ENCODE measurements around the gene WDR53. TPM values are rescaled to one million over a fixed set of nuclear protein-coding genes. Genes with fewer than 3 reads are reported as not detected.
A peak's percentile ranks its signal among the peaks of the same experiment; 100 is the strongest.
"Not testable (repeated sequence)": the region's sequence is repeated elsewhere in the genome, so short reads cannot be mapped to it uniquely, and the experiment has no call there.

The WDR53 gene
- total and polyA plus RNA-seq, 9 of the 15 experiments (the other 6 are each of a cell fraction or from before 2014, with no cell fraction given): 13.0 to 34.5 (median 20.9) TPM

GRCh38 chr3:196570332-196570731 lies 2.0 kb upstream of the WDR53 start:
- ATAC-seq; BruUV-seq (replicated peaks); intact Hi-C loops (cut with micrococcal nuclease); CTCF ChIA-PET (ENCODE audit: low intra/inter-chr PET ratio); H3K9me1 ChIP-seq (ENCODE audit: control insufficient read depth, insufficient read depth, low read length); H3K27me3 ChIP-seq (ENCODE audit: control insufficient read depth in 2 of 2, insufficient read depth in 2 of 2, low read length in 2 of 2); H2AFZ ChIP-seq (ENCODE audit: low read depth, low read length); FAIRE-seq; in situ Hi-C loops (cut with MboI); H3K9me3 ChIP-seq (replicated peaks; ENCODE audit: control insufficient read depth, insufficient read depth, low read depth, low read length): not testable (repeated sequence)
- POLR2A ChIA-PET: interaction anchor here (1.6 to 1.7 kb wide), 2 partner anchors 9 to 19 kb away, joined by 3 to 5 read pairs; no protein-coding TSS in a partner anchor
- peak overlapping the region; percentile 92; the same call in 1 of the 3 replicates for H3K27ac ChIP-seq (ENCODE audit: extremely low read depth, low read depth, low read length)
- peaks cover 47% of the 10 kb centered on the region for H3K36me3 ChIP-seq (ENCODE audit: control insufficient read depth, insufficient read depth, low read length)
- peak in 1 of 4 experiments; percentile 47 for DNase-seq (ENCODE audit: extremely low read depth in 1 of 4, low spot score in 3 of 4)
- peak overlapping the region; percentile 73 to 94; a peak in 3 of 4 replicates for H3K9ac ChIP-seq (ENCODE audit: insufficient read depth in 1 of 2, low read depth in 2 of 2, low read length in 2 of 2)
- TF ChIP-seq TBP (optimal IDR thresholded peaks at IDR 0.05; ENCODE audit: low read depth, low read length) (peak; percentile 74), CXXC5 (CRISPR knock-in tag; IDR thresholded peaks at IDR 0.05) (0 out of 2 replicates have a peak, but pooled peaks have one; percentile 15), GTF3C2 (IDR thresholded peaks at IDR 0.05; ENCODE audit: borderline replicate concordance, extremely low read depth, insufficient read length) (peak; percentile 23), POLR3A (IDR thresholded peaks at IDR 0.05; ENCODE audit: borderline replicate concordance, extremely low read depth, insufficient read depth, insufficient read length) (peak; percentile 31), ZNF384 (IDR thresholded peaks at IDR 0.05; ENCODE audit: low read depth, low read length) (peak; percentile 22; the same call in 1 of the 2 replicates), MTA1 (IDR thresholded peaks at IDR 0.05; ENCODE audit: borderline replicate concordance) (0 out of 2 replicates have a peak, but pooled peaks have one; percentile 8), ADNP (tag; IDR thresholded peaks at IDR 0.05) (peak; percentile 83), POLR2H (tag; IDR thresholded peaks at IDR 0.05; ENCODE audit: low read depth) (0 out of 2 replicates have a peak, but pooled peaks have one; percentile 10)
- peak overlapping the region; percentile 95 for H3K4me2 ChIP-seq (ENCODE audit: insufficient read depth, low read length)
- H4K20me1 ChIP-seq (replicated peaks; ENCODE audit: control insufficient read depth, insufficient read depth, low read length): peaks cover 21% of the 10 kb centered on the region
- peaks cover 84% of the 10 kb centered on the region for H3K79me2 ChIP-seq (ENCODE audit: control insufficient read depth, insufficient read depth, low read length)
- WGBS (ENCODE audit: insufficient coverage, low coverage, missing lambda C conversion rate): 8% methylated on average over 13 of the region's 13 CpGs
- H3K4me1 ChIP-seq (replicated peaks in 1 of 2; ENCODE audit: control insufficient read depth in 2 of 2, insufficient read depth in 2 of 2, low read length in 2 of 2): peaks cover 27 to 32% of the 10 kb centered on the region in 2 experiments
- H3K4me3 ChIP-seq: peak overlapping the region; percentile 87; the same call in 1 of the 2 replicates
